Stimulated activated CD4-positive, alpha-beta T cell treated with anti-CD3 and anti-CD28 coated beads, Interleukin-1b, Interleukin-23, amount 100 ng/mL, for 4 hours (primary cell): ENCODE measurements around the gene ATP1A3.
"Not testable (repeated sequence)": the region's sequence is repeated elsewhere in the genome, so short reads cannot be mapped to it uniquely, and the experiment has no call there.

Experiments
- DNase-seq, 2 donors: peaks; one replicate each; pipeline ENCODE4 v3.0.0-alpha.2; 2020; ENCODE audit warnings: low read depth in 2 of 2

The ATP1A3 gene

DNA sequence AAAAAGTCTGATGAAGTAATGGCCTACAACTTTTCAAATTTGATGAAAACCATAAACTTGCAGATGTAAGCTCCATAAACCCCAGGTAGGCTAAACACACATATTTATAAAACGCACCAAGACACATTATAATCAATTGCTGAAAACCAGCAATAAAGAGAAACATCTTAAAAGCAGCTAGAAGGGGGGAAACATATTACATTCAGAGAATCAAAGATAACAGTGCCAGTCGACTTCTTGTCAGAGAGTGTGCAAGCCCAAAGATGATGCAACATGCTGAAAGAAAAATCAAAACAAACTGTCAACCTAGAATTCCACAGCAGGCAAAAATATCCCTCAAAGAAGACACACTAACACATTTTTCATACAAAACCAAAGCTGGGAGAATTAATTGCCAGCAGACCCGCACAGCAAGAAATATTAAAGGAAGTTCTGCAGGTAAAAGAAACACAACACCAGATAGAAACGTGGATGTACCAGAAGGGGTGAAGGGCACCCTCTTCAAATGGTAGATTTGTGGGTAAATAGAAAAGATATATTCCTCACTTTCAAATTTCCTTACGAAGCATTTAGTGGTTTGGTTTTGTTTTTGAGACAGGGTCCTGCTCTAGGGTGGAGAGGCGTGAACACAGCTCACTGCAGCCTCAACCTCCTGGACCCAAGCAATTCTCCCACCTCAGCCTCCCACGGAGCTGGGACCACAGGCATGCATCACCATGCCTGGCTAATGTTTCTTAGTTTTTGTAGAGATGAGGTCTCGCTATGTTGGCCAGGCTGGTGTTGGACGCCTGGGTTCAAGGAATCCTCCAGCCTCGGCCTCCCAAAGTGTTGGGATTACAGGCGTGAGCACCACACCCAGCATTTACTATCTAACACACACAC is 16.5 kb upstream of the ATP1A3 start:
- DNase-seq, result no peak

DNA sequence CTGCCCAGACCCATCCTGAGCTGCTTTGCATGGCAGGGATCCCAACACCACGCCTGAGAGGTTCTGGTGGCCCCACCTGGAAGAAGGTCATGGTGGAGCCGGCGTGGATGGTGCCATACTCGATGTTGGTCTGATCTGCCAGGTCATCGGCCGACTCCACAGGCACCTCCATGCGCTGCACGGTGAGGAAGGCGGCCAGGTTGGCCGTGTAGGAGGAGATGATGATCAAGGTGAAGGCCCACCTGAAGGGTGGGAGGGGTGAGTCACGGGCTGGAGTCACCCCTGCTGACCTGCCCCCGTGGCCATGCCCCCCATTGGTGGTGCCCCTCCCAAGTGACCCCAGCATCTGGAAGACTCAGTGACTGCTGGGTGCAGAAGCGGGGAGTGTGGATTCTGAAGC is 12.5 kb upstream of the ATP1A3 start:
- no peak for DNase-seq

DNA sequence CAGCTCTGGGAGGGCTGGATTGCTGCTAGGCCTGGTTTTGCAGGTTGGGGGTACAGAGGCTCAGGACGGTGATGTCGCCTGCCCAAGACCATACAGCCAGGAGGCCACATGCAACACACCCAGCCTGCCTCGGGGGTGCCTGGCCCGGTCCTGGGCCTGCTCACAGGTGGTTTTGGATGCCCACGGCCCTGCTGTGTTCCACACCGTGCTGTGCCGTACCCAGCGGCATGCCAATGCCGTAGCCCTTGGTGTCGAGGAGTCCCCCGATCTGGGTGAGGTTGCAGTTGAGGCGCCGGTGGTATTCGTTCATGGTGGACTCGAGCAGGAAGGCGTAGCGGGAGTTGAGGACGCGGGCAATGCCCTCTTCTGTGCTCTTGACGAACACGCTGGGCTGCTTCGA is 11.5 kb upstream of the ATP1A3 start:
- no peak for DNase-seq

DNA sequence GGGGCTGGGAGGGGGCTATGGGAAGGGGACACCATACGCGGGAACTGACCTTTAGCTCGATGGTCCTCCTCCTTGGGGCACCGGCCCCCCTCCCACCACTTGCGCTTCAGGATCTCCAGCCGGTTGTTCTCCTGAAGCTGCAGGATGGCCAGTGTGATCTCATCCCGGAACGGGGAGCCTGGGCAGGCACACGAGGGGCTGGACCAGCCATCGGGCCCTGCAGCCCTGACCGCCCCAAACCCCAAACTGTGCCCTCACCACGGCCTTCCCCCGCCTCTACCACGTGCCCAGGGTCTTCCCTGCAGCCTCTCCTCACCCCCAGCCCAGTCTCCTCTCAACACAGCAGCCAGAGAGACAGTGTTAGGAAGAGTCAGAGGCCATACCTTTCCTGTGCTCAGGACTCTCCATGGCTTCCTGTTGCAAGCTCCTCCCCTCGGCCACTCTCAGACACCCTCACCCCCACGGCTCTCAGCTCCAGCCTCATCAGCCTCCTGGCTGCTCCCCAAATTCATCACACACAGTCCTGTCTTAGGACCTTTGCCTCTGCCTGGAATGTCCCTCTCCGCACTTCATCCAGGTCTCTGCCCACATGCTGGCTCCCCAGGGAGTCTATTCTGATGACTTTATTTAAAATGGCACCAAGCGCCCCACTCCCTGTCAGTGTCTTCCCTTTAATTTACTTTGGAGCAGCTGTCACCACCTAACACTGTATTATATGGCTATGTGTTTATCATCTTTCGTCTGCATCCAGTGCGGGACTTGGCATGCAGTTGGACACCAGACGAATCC is 9.7 kb upstream of the ATP1A3 start:
- DNase-seq, result no peak

DNA sequence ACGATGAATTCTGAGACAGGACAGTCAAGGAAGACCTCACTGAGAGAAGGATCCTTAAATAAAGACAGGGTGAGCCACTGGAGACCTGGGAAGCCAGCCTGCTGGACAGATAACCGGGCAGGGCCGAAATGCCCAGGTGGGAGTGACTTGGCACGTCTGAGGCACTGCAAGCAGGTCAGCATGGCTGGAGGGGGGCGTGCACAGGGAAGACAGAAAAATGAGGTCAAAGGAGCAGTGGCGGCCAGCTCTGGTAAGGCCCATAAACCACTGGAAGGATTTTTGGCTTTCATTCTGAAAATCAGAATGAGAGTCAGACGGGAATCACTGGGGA is 5.8 kb upstream of the ATP1A3 start:
- no peak for DNase-seq

DNA sequence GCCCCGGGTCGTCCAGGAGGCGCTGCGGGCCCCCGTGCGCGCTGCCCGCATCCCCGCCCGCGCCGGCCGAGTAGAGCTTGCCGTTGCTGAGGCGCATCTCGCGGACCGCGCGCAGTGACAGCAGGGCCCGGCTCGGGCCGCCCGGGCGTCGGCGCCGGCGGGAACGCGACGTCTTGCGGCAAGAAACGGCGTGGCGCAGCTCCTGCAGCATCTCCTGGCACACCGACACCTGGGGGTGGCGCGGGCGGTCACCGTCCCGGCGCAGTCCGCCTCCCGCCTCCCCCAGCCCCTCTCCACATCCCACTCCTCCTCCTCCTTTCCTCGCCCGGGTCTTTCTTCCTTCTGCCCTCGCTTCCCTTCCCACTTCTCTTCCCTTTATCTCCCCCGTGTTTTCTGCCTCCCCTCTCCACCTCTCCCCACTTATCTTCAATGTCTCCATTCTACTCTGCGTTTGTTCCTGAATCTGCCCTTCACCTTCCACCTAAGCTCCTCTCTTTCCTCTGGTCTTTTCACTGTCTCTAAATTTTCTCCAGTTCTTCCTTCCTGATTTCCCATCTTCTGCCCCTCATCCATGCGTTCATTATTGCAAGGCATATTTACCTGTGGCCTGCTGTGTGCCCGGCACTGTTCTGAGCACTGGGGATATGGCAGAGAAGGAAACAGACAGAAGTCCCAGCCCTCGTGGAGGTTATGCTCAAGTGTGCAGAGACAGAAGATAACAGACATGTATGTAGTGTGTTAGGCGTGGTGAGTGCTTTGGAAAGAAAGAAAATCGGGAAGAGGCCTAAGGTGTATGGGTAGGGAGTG is 5.2 kb upstream of the ATP1A3 start:
- DNase-seq, result no peak

DNA sequence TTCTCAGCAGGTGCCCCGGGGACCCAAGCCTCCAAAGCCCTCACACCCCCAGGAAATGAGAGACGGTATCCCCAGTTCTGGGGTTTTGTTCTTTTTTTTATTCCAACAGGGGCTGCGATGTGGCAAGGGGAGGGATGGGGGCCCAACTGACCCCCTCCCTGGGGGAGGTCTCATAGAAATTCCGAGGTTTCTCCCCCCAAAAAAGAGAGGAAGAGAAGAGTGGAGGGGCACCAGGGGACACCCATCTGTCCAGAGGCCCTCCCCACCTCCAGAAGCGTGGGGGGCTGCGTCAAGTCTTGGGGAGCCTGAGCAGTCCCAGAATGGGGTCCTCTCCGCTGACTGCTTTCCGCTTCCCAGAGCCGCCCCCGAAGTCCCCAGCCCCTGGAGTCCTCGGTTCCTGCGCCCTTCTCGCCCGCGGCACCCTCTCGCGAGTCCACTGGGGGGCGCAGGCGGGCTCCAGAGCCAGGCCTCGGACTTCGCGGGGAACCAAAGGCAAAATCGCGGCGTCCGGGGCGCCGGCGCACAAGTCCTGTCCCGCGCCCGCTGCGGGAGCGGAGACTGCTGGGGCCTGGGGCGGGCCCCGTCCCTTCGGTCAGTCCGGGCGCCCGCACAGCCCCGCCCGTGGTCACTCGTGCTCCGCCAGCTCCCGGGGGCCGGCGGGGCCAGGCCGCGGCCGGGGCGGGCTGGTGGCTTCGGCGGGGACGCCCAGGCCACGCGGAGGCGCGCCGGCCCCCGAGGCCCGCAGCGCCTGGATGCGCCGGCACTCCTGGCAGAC is 4.4 kb upstream of the ATP1A3 start:
- peak in 1 of 2 donors; percentile 37 for DNase-seq

DNA sequence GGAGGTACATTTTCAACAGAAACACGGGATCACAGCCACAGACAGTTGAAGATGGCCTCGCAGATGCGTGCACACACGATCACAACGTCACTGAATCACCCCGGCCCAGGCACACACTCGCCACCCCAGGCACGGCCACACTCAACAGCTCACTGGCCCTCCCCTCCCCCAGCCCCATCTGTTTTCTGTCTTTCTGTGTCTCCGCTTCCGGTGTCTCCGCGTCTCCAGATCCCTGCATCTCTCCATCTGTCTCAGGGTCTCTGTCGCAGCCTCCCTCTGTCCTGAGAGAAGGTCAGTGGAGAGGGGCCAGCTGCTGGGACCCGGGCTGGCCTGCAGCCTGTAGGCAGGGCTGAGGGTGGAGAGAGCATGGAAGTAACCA is 3.8 kb upstream of the ATP1A3 start:
- no peak for DNase-seq

DNA sequence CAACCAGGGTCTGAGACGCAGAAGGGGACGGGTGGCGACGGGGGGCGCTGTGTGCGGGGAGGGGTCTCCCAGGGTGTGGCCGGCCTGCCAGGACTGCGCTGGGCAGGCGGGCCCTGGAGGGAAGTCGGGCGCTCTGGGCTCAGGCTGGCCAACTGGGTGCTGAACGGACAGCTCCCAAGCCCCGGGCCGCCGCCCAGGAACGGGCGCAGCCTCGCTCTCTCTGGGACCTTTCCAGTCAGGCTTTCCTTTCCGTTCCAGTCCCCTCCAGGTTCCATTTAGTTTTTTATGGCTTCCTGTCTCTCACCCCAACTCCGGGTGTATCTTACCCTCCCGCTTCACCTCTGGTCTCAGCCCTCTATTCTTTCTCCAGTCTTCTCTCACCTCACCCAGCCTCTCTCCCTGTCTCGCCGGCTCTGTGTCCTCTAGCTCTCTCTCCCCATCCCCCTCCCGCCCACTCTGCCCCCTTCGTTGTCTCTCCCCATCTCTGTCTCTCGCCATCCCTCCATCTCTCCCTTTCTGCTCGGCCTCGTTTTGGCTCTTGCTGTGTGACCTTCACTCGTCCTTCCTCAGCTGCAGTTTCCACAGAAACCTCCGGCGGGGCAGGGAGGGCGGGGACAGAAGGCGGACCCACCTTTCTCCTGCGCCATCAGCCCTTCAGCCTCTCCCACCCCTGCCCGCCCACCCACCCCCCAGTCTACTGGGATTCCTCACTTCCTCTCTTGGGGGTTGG is 3.3 kb upstream of the ATP1A3 start:
- peak in 1 of 2 donors; percentile 31 for DNase-seq

DNA sequence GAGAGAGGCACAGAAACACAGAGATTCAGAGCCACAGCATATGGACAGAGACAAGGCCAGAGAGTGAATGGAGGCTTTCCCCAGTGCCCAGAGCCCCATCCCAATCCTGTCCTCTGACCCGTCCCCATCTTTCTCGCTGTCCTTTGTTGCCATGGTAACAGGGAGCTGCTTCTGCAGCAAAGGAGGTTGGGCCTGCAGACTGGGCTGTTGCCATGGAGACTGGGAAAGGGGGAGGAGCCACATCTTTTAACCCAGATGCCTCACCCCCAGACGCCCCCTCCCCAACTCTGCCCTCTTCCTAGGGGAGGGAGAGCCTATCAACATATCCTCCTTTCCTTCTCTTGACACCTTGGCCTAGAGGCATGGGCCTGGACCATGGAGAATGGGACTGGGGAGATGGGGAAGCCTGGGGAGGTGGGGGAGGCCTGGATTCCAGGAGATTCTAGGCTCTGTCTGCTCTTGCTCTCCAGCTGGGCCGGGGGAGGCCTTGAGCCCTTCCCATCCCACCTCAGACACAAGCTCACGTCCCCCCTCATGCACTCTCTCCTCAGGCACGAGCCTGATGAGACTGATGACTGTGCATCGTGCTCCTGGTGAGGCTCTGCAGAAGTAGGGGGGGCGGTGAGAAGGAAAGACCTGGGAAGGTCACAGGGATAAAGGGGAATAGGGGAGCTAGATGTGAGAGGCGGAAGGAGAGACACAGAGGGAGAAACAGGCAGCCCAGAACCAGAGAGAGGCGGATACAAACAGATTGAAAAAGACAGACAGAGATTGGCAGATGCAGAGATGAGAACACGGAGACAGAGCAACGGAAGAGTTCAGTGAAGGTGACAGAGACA is 2.1 kb upstream of the ATP1A3 start:
- DNase-seq, result no peak

DNA sequence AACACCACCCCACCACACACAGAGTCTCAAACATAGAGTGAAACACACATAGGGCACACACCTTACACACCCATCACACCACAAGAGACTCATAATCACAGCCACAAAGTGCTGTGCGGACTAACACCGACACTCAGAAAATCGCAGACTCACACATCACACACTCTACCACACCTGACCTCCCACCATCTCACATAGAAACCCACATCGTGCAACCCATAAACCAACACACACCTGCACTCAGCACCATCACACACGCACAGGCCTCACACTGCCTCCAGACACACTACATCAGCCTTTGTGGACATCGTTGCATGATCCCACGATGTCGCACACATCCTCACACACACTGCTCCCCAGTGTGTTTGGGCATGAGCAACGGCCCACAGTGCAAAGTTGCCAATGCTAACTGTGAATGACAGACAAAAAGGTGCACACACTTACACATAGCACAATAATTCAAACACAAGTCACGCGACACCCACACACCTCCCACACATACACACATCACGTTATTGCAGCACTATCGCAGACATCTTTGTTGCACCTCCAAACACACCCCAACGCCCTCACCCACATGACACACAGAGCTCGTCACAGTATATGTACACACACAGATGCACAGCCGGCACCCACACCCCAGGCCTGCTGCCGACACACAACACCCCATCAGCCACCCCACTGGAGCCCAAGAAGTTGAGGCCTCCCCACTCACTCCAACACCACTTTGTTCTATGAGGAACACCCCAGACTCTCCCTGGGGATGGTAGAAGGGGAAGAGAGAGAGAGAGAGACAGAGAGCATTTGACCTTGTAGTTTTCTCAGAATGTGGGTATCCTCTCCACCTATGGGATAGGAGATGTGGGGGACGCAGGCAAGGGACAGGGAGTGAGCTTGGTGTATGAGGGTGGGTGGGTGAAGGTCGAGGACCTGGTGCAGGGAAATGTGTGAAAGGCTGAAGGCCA is 1.2 kb upstream of the ATP1A3 start:
- DNase-seq, result no peak

DNA sequence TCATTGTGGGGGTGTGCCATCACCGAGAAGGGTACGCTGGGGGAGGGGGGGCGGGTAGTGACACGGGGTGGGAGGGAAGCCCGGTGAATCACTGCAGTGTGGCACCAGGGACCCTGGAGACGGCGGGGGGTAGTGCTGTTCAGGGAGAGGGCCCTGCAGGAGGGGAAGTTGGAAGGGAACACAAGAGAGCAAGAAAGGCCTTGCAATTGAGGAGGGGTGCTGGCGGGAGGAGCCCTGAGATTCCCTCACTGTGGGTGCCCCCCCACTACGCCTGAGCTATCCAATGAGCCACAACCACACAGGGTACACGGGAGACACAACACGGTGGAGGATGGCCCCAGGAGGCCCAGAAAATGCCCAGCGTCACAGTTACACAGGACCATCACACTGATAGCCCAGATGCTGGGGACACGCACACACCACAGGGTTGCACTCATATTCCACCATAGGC is 516 bp upstream of the ATP1A3 start:
- DNase-seq, result no peak

DNA sequence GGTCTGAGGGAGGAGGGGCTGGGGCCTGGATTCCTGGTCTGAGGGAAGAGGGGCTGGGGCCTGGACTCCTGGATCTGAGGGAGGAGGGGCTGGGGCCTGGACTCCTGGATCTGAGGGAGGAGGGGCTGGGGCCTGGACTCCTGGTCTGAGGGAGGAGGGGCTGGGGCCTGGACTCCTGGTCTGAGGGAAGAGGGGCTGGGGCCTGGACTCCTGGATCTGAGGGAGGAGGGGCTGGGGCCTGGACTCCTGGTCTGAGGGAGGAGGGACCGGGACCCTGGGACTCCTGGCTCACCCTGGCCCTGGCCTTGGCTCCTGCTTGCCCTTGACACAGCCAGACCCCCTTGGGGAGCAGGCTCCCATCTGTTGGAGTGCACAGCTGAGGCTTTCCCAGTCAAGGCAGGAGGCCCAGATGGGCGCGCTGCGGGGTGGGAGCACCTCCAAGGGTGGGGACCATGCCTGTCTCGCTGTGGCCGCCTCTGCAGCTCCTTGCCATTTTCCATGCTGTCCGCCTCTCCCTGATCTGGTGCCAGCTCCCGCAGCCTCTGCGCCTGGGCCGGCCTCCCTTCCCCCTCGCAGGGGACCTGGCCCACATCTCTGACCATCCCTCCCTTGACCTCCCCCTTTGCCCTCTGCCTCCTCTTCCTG is 2.0 kb downstream of the ATP1A3 start:
- not testable (repeated sequence) for DNase-seq

DNA sequence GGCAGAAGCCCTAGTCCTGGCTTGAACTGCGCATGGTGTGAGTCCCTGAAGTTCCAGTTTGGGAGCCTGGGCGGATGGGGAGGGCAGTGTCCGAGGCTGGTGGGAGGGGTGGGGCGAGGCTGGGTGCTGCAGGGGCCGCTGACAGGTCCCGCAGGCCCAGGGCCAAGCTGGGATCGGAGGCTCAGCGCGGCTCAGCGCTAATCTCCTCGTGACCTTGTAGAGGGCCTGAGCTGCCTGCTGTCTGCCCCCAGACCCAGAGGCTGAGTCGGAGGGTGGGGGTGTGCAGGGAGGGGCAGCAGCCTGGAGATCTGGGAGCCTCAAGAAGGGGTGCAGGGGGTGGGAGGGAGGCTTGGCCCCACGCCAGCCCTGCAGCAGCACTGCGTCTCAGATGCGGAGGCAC is 3.0 kb downstream of the ATP1A3 start:
- DNase-seq, result no peak

DNA sequence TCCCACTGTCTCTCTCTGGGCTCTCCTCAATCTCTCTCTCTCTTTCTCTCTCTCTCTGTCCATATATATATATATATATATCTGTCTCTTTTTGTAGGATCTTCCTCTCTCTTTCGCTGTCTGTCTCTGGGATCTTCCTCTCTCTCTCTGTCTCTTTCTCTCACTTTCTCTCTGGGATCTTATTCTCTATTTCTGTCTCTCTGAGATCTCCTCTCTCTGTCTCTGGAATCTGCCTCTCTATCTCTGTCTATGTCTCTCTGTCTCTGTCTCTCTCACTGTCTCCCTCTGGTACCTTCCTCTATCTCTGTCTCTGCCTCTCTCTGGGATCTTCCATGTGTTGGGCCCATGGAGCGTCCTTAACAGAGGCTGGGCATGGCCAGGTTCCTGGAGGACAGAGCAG is 3.4 kb downstream of the ATP1A3 start:
- DNase-seq, result no peak

DNA sequence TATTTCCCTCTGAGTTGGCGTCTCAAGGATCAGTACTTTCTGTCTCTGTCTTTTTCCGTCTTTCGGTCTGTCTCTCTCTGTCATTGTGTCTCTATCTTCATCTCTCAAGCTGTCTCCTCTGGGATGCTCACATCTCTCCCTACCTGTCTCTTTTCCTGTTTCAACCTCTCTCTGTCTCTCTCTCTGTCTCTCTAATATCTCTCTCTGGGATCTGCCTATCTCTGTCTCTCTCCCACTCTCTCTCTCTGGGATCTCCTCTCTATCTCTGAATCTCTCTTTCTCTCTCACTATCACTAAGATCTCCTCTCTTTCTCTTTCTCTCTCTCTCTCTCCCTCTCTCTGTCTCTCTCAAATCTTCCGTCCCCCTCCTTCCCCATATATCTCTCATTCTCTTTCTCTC is 4.0 kb downstream of the ATP1A3 start:
- no peak for DNase-seq

DNA sequence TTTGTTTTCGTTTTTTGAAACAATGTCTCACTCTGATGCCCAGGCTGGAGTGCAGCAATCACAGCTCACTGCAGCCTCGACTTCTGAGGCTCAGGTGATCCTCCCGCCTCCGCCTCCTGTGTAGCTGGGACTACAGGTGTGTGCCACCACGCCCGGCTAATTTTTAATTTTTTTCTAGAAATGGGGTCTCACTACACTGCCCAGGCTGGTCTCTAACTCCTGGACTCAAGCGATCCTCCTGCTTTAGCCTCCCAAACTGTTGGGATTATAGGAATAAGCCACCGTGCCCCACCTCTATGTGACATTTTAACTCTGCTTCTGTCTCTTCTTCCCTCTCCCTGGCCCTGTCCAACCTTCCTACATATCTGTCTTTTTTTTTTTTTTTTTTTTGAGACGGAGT is 5.1 kb downstream of the ATP1A3 start:
- DNase-seq, result no peak

DNA sequence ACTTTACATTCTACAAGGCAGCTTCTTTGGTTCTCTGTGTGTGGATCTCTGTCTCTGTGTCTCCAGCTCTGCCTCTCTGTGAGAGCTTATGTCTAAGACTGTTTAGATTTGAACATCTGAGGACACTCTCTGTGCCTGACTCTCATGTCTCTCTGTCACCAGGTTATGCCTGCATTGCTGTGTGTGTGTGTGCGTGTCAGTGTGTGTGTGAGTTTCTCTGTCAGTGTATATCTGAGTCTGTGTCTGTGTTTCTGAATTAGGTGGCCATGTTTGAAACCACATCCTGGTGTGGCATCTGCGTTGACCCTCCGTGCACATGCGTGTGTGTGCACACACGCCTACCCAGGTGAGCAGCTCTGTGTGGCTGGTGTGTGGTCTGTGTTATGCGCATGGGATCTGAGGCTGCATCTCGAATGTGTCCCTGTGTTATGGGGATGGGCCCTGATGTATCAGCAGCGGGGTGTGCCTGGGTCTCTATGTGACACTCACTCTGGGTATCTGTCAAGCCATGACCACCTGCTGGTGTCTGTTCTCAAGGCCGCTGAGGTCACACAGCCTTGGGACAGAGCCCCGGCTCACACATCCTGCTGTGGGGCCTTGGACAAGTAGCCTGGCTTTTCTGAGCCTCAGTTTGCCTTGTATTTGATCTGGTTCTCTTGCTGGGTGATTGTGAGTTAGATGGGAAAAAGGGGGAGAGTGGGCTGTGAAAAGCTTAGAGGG is 6.7 kb downstream of the ATP1A3 start:
- DNase-seq, result no peak
